ENCODE measurements around the gene PCBP3. TPM values are rescaled to one million over a fixed set of nuclear protein-coding genes. Genes with fewer than 3 reads are reported as not detected.
A peak's percentile ranks its signal among the peaks of the same experiment; 100 is the strongest.
"Not testable (repeated sequence)": the region's sequence is repeated elsewhere in the genome, so short reads cannot be mapped to it uniquely, and the experiment has no call there.

The PCBP3 gene
- total RNA-seq, 1 donor, result 1.1 TPM

- Histone ChIP-seq H3K27me3 (ENCODE audit: insufficient read depth, low read length) (peaks cover 5% of the 10 kb centered on the region), H3K9me3 (ENCODE audit: low read depth, low read length) (no peaks in the 10 kb centered on the region), H3K4me3 (ENCODE audit: insufficient read depth, low read length) (no peak overlapping the region), H3K79me2 (ENCODE audit: insufficient read depth, low read length) (no peaks in the 10 kb centered on the region), H3K4me2 (ENCODE audit: insufficient read depth, low read length) (no peak overlapping the region), H4K20me1 (ENCODE audit: insufficient read depth, low read length) (no peaks in the 10 kb centered on the region), H3K4me1 (ENCODE audit: insufficient read depth, low read length) (no peaks in the 10 kb centered on the region), H3K36me3 (ENCODE audit: insufficient read depth, low read length) (no peaks in the 10 kb centered on the region), H3K27ac (ENCODE audit: low read depth, low read length) (no peak overlapping the region), H2AFZ (ENCODE audit: low read length) (no peak overlapping the region)
- DNase-seq (ENCODE audit: insufficient read length, low spot score, missing footprints), result no peak
- TF ChIP-seq CTCF (IDR thresholded peaks at IDR 0.05; ENCODE audit: extremely low read depth, low read depth, low read length), result no peak
Observed at GRCh38 chr21:45809421-45809820, 165.9 kb downstream of the PCBP3 start.

GRCh38 chr21:45811136-45811535 lies 167.6 kb downstream of the PCBP3 start:
- Histone ChIP-seq H3K27me3 (ENCODE audit: insufficient read depth, low read length) (peaks cover 5% of the 10 kb centered on the region), H3K9me3 (ENCODE audit: low read depth, low read length) (no peaks in the 10 kb centered on the region), H3K4me1 (ENCODE audit: insufficient read depth, low read length) (no peaks in the 10 kb centered on the region), H4K20me1 (ENCODE audit: insufficient read depth, low read length) (no peaks in the 10 kb centered on the region), H3K4me2 (ENCODE audit: insufficient read depth, low read length) (no peak overlapping the region), H3K36me3 (ENCODE audit: insufficient read depth, low read length) (no peaks in the 10 kb centered on the region), H3K79me2 (ENCODE audit: insufficient read depth, low read length) (no peaks in the 10 kb centered on the region), H2AFZ (ENCODE audit: low read length) (no peak overlapping the region), H3K27ac (ENCODE audit: low read depth, low read length) (no peak overlapping the region), H3K4me3 (ENCODE audit: insufficient read depth, low read length) (no peak overlapping the region)
- TF ChIP-seq CTCF (IDR thresholded peaks at IDR 0.05; ENCODE audit: extremely low read depth, low read depth, low read length), result no peak
- DNase-seq (ENCODE audit: insufficient read length, low spot score, missing footprints), result no peak

GRCh38 chr21:45814210-45814940 lies 170.8 kb downstream of the PCBP3 start:
- not testable (repeated sequence) for H3K27me3 ChIP-seq (ENCODE audit: insufficient read depth, low read length); DNase-seq (ENCODE audit: insufficient read length, low spot score, missing footprints); H3K9me3 ChIP-seq (ENCODE audit: low read depth, low read length); H2AFZ ChIP-seq (ENCODE audit: low read length); H3K79me2 ChIP-seq (ENCODE audit: insufficient read depth, low read length); H3K27ac ChIP-seq (ENCODE audit: low read depth, low read length); H3K4me3 ChIP-seq (ENCODE audit: insufficient read depth, low read length); H3K4me2 ChIP-seq (ENCODE audit: insufficient read depth, low read length); H3K36me3 ChIP-seq (ENCODE audit: insufficient read depth, low read length); H4K20me1 ChIP-seq (ENCODE audit: insufficient read depth, low read length)
- peaks cover 13% of the 10 kb centered on the region for H3K4me1 ChIP-seq (ENCODE audit: insufficient read depth, low read length)

- H3K27ac ChIP-seq (ENCODE audit: low read depth, low read length); H3K4me3 ChIP-seq (ENCODE audit: insufficient read depth, low read length); H3K9me3 ChIP-seq (ENCODE audit: low read depth, low read length); H2AFZ ChIP-seq (ENCODE audit: low read length); H3K27me3 ChIP-seq (ENCODE audit: insufficient read depth, low read length); DNase-seq (ENCODE audit: insufficient read length, low spot score, missing footprints); H4K20me1 ChIP-seq (ENCODE audit: insufficient read depth, low read length); H3K4me2 ChIP-seq (ENCODE audit: insufficient read depth, low read length); H3K36me3 ChIP-seq (ENCODE audit: insufficient read depth, low read length); H3K79me2 ChIP-seq (ENCODE audit: insufficient read depth, low read length): not testable (repeated sequence)
- H3K4me1 ChIP-seq (ENCODE audit: insufficient read depth, low read length), result peaks cover 21% of the 10 kb centered on the region
Observed at GRCh38 chr21:45815781-45816180, 172.3 kb downstream of the PCBP3 start.

GRCh38 chr21:45816794-45817193 lies 173.3 kb downstream of the PCBP3 start:
- H2AFZ ChIP-seq (ENCODE audit: low read length), result no peak overlapping the region
- no peak overlapping the region for H3K4me3 ChIP-seq (ENCODE audit: insufficient read depth, low read length)
- peaks cover 3% of the 10 kb centered on the region for H3K27me3 ChIP-seq (ENCODE audit: insufficient read depth, low read length)
- peaks cover 21% of the 10 kb centered on the region for H3K4me1 ChIP-seq (ENCODE audit: insufficient read depth, low read length)
- no peaks in the 10 kb centered on the region for H3K9me3 ChIP-seq (ENCODE audit: low read depth, low read length)
- no peaks in the 10 kb centered on the region for H3K79me2 ChIP-seq (ENCODE audit: insufficient read depth, low read length)
- no peak for TF ChIP-seq CTCF (IDR thresholded peaks at IDR 0.05; ENCODE audit: extremely low read depth, low read depth, low read length)
- peak; percentile 29 for DNase-seq (ENCODE audit: insufficient read length, low spot score, missing footprints)
- H4K20me1 ChIP-seq (ENCODE audit: insufficient read depth, low read length), result no peaks in the 10 kb centered on the region
- H3K27ac ChIP-seq (ENCODE audit: low read depth, low read length), result no peak overlapping the region
- no peaks in the 10 kb centered on the region for H3K36me3 ChIP-seq (ENCODE audit: insufficient read depth, low read length)
- H3K4me2 ChIP-seq (ENCODE audit: insufficient read depth, low read length), result no peak overlapping the region
